HepG2 (cell line): ENCODE data around the gene IER5L. TPM values are rescaled to one million over a fixed set of nuclear protein-coding genes. Genes with fewer than 3 reads are reported as not detected.

Experiments used
- CAMTA2 ChIP-seq: sonication (generic); formaldehyde crosslinking; IDR thresholded peaks from 2 replicates; pipeline ENCODE4 v1.4.0; 2020; ENCODE audit warnings: mild to moderate bottlenecking, missing genetic modification reagents, borderline replicate concordance
- ELF3 ChIP-seq: IDR thresholded peaks from 2 replicates; pipeline ENCODE4 v1.6.1; 2016; ENCODE audit warnings: missing genetic modification reagents, missing compliant biosample characterization
- MIER2 ChIP-seq: IDR thresholded peaks from 2 replicates; pipeline ENCODE4 v1.6.1; 2016; ENCODE audit warnings: missing biosample characterization, missing genetic modification reagents
- NR2F1 ChIP-seq, 2 experiments: fragments of 450-650 bp in 1 of 2; formaldehyde crosslinking in 1 of 2; IDR thresholded peaks; 2 replicates each; pipeline versions ENCODE4 v1.5.0 to v1.6.1; 2016 to 2020; ENCODE audit warnings: mild to moderate bottlenecking in 1 of 2, missing compliant biosample characterization in 1 of 2, missing genetic modification reagents in 1 of 2, moderate library complexity in 1 of 2
- NRL ChIP-seq: sonication (generic); formaldehyde crosslinking; IDR thresholded peaks from 2 replicates; pipeline ENCODE4 v1.5.0; 2020; ENCODE audit warnings: missing genetic modification reagents, mild to moderate bottlenecking, moderate library complexity, borderline replicate concordance
- PHF21A ChIP-seq: sonication (generic); formaldehyde crosslinking; IDR thresholded peaks from 2 replicates; pipeline ENCODE4 v1.5.0; 2020; ENCODE audit warnings: mild to moderate bottlenecking, missing genetic modification reagents
- PHF5A ChIP-seq: IDR thresholded peaks from one replicate; pipeline ENCODE4 v1.6.1; 2018; ENCODE audit warnings: low read depth, missing genetic modification reagents; ENCODE audit not compliant: unreplicated experiment
- PITX1 ChIP-seq: sonication (generic); formaldehyde crosslinking; IDR thresholded peaks from 2 replicates; pipeline ENCODE4 v1.5.1; 2020; ENCODE audit warnings: mild to moderate bottlenecking, missing genetic modification reagents
- POLR2A ChIP-seq, 2 experiments: IDR thresholded peaks; 2 replicates each; pipeline ENCODE4 v1.6.1; 2011; ENCODE audit warnings: low read depth in 2 of 2, low read length in 2 of 2, mild to moderate bottlenecking in 1 of 2, moderate library complexity in 1 of 2; ENCODE audit not compliant: insufficient read depth in 1 of 2
- POLR2AphosphoS2 ChIP-seq: IDR thresholded peaks from 2 replicates; pipeline ENCODE4 v1.6.1; 2011; ENCODE audit warnings: low read depth, low read length, improper control_type of control experiment
- PPARG ChIP-seq: conservative IDR thresholded peaks from 2 replicates; pipeline ENCODE4 v1.6.1; 2016; ENCODE audit warnings: missing biosample characterization, missing genetic modification reagents
- RCOR2 ChIP-seq: IDR thresholded peaks from 2 replicates; pipeline ENCODE4 v1.6.1; 2016; ENCODE audit warnings: missing biosample characterization, missing genetic modification reagents
- REL ChIP-seq: sonication (generic); formaldehyde crosslinking; conservative IDR thresholded peaks from 2 replicates; pipeline ENCODE4 v1.8.0; 2022; ENCODE audit warnings: mild to moderate bottlenecking, missing genetic modification reagents, moderate library complexity
- SRSF9 ChIP-seq: fragments of 200-400 bp; formaldehyde crosslinking; IDR thresholded peaks from 2 replicates; pipeline ENCODE4 v1.6.1; 2018; ENCODE audit warnings: borderline replicate concordance, mild to moderate bottlenecking, low read depth, low read length; ENCODE audit not compliant: insufficient read depth, poor library complexity, severe bottlenecking
- ZNF136 ChIP-seq: sonication (generic); formaldehyde crosslinking; IDR thresholded peaks from 2 replicates; pipeline ENCODE4 v1.8.1; 2022; ENCODE audit warnings: low read depth, mild to moderate bottlenecking, moderate library complexity, missing genetic modification reagents
- ZNF296 ChIP-seq: sonication (generic); formaldehyde crosslinking; conservative IDR thresholded peaks from 2 replicates; pipeline ENCODE4 v1.5.0; 2020; ENCODE audit warnings: mild to moderate bottlenecking, missing genetic modification reagents
- ZNF383 ChIP-seq: sonication (generic); formaldehyde crosslinking; IDR thresholded peaks from 2 replicates; pipeline ENCODE4 v1.4.0; 2020; ENCODE audit warnings: missing genetic modification reagents, mild to moderate bottlenecking, borderline replicate concordance
- ZNF468 ChIP-seq: sonication (generic); formaldehyde crosslinking; IDR thresholded peaks from 2 replicates; pipeline ENCODE4 v1.8.0; 2022; ENCODE audit warnings: mild to moderate bottlenecking, moderate library complexity, missing genetic modification reagents
- ZNF7 ChIP-seq: IDR thresholded peaks from 2 replicates; pipeline ENCODE4 v1.6.1; 2016; ENCODE audit warnings: missing biosample characterization, missing genetic modification reagents
- ZNF724P ChIP-seq: sonication (generic); formaldehyde crosslinking; IDR thresholded peaks from 2 replicates; pipeline ENCODE4 v1.8.0; 2022; ENCODE audit warnings: missing genetic modification reagents, borderline replicate concordance
- ZNF768 ChIP-seq: sonication (generic); formaldehyde crosslinking; IDR thresholded peaks from 2 replicates; pipeline ENCODE4 v1.4.0; 2020; ENCODE audit warnings: missing genetic modification reagents
- polyA plus RNA-seq, 8 experiments: library from polyadenylated mRNA; depleted of rRNA in 3 of 8; stranded (reverse) in 7 of 8; unstranded in 1 of 8; fragments of >200 nt; fragmentation: Illumina TruSeq in 4 of 8; extraction: Trizol in 4 of 8; gene quantifications; 2 replicates each; pipeline versions ENCODE4 v1.2.1 to v1.2.3, GENCODE V29; 2011 to 2016; ENCODE audit warnings: low read depth in 4 of 8, missing spikeins in 1 of 8, mixed read lengths in 1 of 8; ENCODE audit not compliant: insufficient read depth in 1 of 8
- total RNA-seq, 5 experiments: library from RNA; depleted of rRNA; stranded (reverse); fragments of >200 nt; fragmentation: Illumina TruSeq; extraction: Trizol; gene quantifications; 2 replicates each; pipeline ENCODE4 v1.2.3, GENCODE V29; 2016; ENCODE audit warnings: low read depth in 1 of 5
- TF ChIP-seq, protein P1 (sequence below), 2 experiments: sonication (generic) in 1 of 2; formaldehyde crosslinking in 1 of 2; IDR thresholded peaks; 2 replicates each; pipeline versions ENCODE4 v1.5.1 to v1.6.1; 2011 to 2020; ENCODE audit warnings: borderline replicate concordance in 1 of 2, low read depth in 1 of 2, low read length in 1 of 2, mild to moderate bottlenecking in 1 of 2, missing genetic modification reagents in 1 of 2, moderate library complexity in 1 of 2
- TF ChIP-seq, protein P2 (sequence below): fragments of 450-650 bp; IDR thresholded peaks from 2 replicates; pipeline ENCODE4 v1.6.1; 2016
- TF ChIP-seq, protein P3 (sequence below), 2 experiments: fragments of 450-650 bp in 1 of 2; sonication (generic) in 1 of 2; formaldehyde crosslinking; IDR thresholded peaks; 2 replicates each; pipeline versions ENCODE4 v1.5.0 to v1.8.0; 2020 to 2022; ENCODE audit warnings: mild to moderate bottlenecking in 1 of 2, missing genetic modification reagents in 1 of 2

IER5L gene
- total and polyA plus RNA-seq, 2 of the 13 experiments (the other 11 are each of a cell fraction or from before 2014, with no cell fraction given) = 1.8 to 3.3 TPM

DNA sequence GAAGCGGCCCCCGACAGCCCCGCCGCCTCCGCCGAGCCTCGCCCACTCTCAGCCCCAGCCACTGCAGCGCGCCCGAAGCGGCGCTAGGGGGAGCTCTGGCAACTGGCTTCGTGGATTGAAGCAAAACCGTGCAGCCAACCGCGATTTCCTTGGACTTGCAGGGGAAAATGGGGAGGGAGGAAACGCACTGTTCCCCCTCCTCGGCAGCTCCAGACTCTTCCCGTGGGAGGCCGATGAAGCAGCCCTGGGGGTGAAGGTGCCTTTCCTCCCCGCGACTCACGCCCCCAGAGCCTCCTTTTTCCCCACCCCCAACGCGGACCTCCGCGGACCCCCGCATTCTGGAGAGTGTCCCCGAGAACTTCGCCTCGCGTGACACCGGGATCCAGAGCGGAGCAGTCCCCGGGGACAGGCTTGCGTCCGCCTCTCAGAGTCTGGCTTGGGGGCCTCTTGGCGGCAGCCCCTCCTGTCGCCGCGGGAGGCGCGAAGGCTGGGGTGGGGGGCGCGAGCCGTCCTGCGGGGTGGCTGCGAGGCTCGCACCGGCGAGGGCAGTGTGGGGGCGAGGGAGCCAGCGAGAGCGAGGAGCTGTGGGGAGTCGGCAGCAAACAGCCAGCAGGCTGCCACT lies 3.8 kb downstream of the IER5L start (continued):
- peak; percentile 63; the same call in 1 of the 2 replicates for TF ChIP-seq PPARG (CRISPR knock-in tag)
- TF ChIP-seq ELF3 = peak; percentile 55; the same call in 1 of the 2 replicates
- no peak for TF ChIP-seq ZNF7 (CRISPR knock-in tag)
- TF ChIP-seq NRL (CRISPR knock-in tag) = peak; percentile 67; the same call in 1 of the 2 replicates
- TF ChIP-seq, protein P1, sequence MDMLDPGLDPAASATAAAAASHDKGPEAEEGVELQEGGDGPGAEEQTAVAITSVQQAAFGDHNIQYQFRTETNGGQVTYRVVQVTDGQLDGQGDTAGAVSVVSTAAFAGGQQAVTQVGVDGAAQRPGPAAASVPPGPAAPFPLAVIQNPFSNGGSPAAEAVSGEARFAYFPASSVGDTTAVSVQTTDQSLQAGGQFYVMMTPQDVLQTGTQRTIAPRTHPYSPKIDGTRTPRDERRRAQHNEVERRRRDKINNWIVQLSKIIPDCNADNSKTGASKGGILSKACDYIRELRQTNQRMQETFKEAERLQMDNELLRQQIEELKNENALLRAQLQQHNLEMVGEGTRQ (IDR thresholded peaks at IDR 0.05; ENCODE audit: low read depth, low read length) = no peak
- TF ChIP-seq, protein P1 (CRISPR knock-in tag; IDR thresholded peaks at IDR 0.05; ENCODE audit: borderline replicate concordance) = no peak
- peak; percentile 56; the same call in 1 of the 2 replicates for TF ChIP-seq RCOR2 (CRISPR knock-in tag)
- TF ChIP-seq, protein P2, sequence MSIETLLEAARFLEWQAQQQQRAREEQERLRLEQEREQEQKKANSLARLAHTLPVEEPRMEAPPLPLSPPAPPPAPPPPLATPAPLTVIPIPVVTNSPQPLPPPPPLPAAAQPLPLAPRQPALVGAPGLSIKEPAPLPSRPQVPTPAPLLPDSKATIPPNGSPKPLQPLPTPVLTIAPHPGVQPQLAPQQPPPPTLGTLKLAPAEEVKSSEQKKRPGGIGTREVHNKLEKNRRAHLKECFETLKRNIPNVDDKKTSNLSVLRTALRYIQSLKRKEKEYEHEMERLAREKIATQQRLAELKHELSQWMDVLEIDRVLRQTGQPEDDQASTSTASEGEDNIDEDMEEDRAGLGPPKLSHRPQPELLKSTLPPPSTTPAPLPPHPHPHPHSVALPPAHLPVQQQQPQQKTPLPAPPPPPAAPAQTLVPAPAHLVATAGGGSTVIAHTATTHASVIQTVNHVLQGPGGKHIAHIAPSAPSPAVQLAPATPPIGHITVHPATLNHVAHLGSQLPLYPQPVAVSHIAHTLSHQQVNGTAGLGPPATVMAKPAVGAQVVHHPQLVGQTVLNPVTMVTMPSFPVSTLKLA = no peak
- no peak for TF ChIP-seq SRSF9
- peak; percentile 35; the same call in 1 of the 2 replicates for TF ChIP-seq CAMTA2 (CRISPR knock-in tag)
- TF ChIP-seq ZNF768 (CRISPR knock-in tag) = peak; percentile 52
- 0 out of 2 replicates have a peak, but pooled peaks have one; percentile 18 for TF ChIP-seq MIER2 (CRISPR knock-in tag)
- TF ChIP-seq ZNF383 (CRISPR knock-in tag) = no peak
- no peak for TF ChIP-seq REL (CRISPR knock-in tag)
- TF ChIP-seq PHF21A (CRISPR knock-in tag) = 0 out of 2 replicates have a peak, but pooled peaks have one; percentile 37
- TF ChIP-seq ZNF468 (CRISPR knock-in tag) = 0 out of 2 replicates have a peak, but pooled peaks have one; percentile 44
- no peak for TF ChIP-seq POLR2AphosphoS2
- TF ChIP-seq ZNF136 (CRISPR knock-in tag) = no peak
- TF ChIP-seq ZNF296 = no peak
- TF ChIP-seq ZNF724P (CRISPR knock-in tag) = peak; percentile 43; the same call in 1 of the 2 replicates
- TF ChIP-seq PITX1 (CRISPR knock-in tag) = no peak
- no peak for TF ChIP-seq PHF5A (CRISPR knock-in tag)
- no peak for TF ChIP-seq NR2F1 (CRISPR knock-in tag; IDR thresholded peaks at IDR 0.05)
- TF ChIP-seq, protein P3, sequence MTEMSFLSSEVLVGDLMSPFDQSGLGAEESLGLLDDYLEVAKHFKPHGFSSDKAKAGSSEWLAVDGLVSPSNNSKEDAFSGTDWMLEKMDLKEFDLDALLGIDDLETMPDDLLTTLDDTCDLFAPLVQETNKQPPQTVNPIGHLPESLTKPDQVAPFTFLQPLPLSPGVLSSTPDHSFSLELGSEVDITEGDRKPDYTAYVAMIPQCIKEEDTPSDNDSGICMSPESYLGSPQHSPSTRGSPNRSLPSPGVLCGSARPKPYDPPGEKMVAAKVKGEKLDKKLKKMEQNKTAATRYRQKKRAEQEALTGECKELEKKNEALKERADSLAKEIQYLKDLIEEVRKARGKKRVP (CRISPR knock-in tag; IDR thresholded peaks at IDR 0.05) = peak in 1 of 2 experiments; percentile 70; a peak in 1 of 4 replicates
- no peak for TF ChIP-seq POLR2A (IDR thresholded peaks at IDR 0.05; ENCODE audit: insufficient read depth in 1 of 2, low read depth in 2 of 2, low read length in 2 of 2)
